SK-N-SH (cell line): ENCODE measurements around the gene TGFBR3L. TPM values are rescaled to one million over a fixed set of nuclear protein-coding genes. Genes with fewer than 3 reads are reported as not detected.

Source experiments
- CTCF ChIA-PET: fragments of 300-600, 350-600 bp; formaldehyde crosslinking; extraction: SDS; loops from one replicate; lab custom pipeline; 2021; lab: Yijun Ruan, JAX
- POLR2A ChIA-PET: fragments of 350-600 bp; sonication (Branson Sonifier 250); formaldehyde crosslinking; extraction: SDS; loops from one replicate; lab custom pipeline; 2020; ENCODE audit warnings: antibody characterized with exemption, inconsistent platforms; lab: Yijun Ruan, JAX
- DNase-seq: peaks from one replicate; pipeline ENCODE4 v3.0.0; 2012
- H2AFZ ChIP-seq: fragments of 200-600 bp; sonication (generic); 2 replicates; pipeline ENCODE4 v1.8.1; 2016; ENCODE audit warnings: antibody characterized with exemption, mild to moderate bottlenecking, low read depth
- H3F3A ChIP-seq: fragments of 200-600 bp; sonication (generic); replicated peaks from 2 replicates; pipeline ENCODE3; 2016; ENCODE audit warnings: antibody characterized with exemption, mild to moderate bottlenecking; ENCODE audit not compliant: insufficient read depth
- H3K27ac ChIP-seq, 2 experiments: fragments of 200-500 bp in 1 of 2; fragments of 200-600 bp in 1 of 2; sonication (Bioruptor generic) in 1 of 2; sonication (generic), shearing (Covaris generic) in 1 of 2; 2 replicates each; pipeline versions ENCODE4 v1.5.1 to v1.6.1; 2014 to 2016; ENCODE audit warnings: low read depth in 2 of 2, inconsistent platforms in 1 of 2, low read length in 1 of 2, mild to moderate bottlenecking in 1 of 2, mixed read lengths in 1 of 2
- H3K27me3 ChIP-seq: fragments of 200-600 bp; sonication (generic), shearing (Covaris generic); 2 replicates; pipeline ENCODE4 v1.6.1; 2016; ENCODE audit warnings: mixed run types; ENCODE audit not compliant: insufficient read depth
- H3K36me3 ChIP-seq, 2 experiments: fragments of 200-500 bp in 1 of 2; fragments of 200-600 bp in 1 of 2; sonication (Bioruptor generic) in 1 of 2; sonication (generic) in 1 of 2; replicated peaks in 1 of 2; 2 replicates each; pipeline versions ENCODE3 to v1.5.1; 2014 to 2016; ENCODE audit warnings: low read length in 1 of 2, mild to moderate bottlenecking in 1 of 2; ENCODE audit not compliant: insufficient read depth in 2 of 2, control insufficient read depth in 1 of 2
- H3K4me1 ChIP-seq, 2 experiments: fragments of 200-500 bp in 1 of 2; fragments of 200-600 bp in 1 of 2; sonication (Bioruptor generic) in 1 of 2; sonication (generic), shearing (Covaris generic) in 1 of 2; 2 replicates each; pipeline versions ENCODE4 v1.5.1 to v1.6.1; 2014 to 2016; ENCODE audit warnings: low read depth in 1 of 2, low read length in 1 of 2, mixed run types in 1 of 2; ENCODE audit not compliant: insufficient read depth in 2 of 2, control insufficient read depth in 1 of 2
- H3K4me2 ChIP-seq: fragments of 200-600 bp; sonication (generic), shearing (Covaris generic); 2 replicates; pipeline ENCODE4 v1.6.1; 2017; ENCODE audit warnings: mixed run types
- H3K4me3 ChIP-seq, 2 experiments: fragments of 200-500 bp in 1 of 2; fragments of 200-600 bp in 1 of 2; sonication (Bioruptor generic) in 1 of 2; sonication (generic), shearing (Covaris generic) in 1 of 2; 2 replicates each; pipeline versions ENCODE4 v1.5.1 to v1.8.1; 2014 to 2016; ENCODE audit warnings: low read depth in 2 of 2, inconsistent platforms in 1 of 2, low read length in 1 of 2, mild to moderate bottlenecking in 1 of 2, mixed read lengths in 1 of 2, moderate library complexity in 1 of 2
- H3K79me2 ChIP-seq: fragments of 200-600 bp; sonication (generic); 2 replicates; pipeline ENCODE4 v1.8.1; 2017; ENCODE audit warnings: mild to moderate bottlenecking; ENCODE audit not compliant: insufficient read depth
- H3K9ac ChIP-seq: fragments of 200-600 bp; sonication (generic); 2 replicates; pipeline ENCODE4 v1.6.1; 2017; ENCODE audit warnings: mixed run types
- H3K9me2 ChIP-seq: fragments of 200-600 bp; sonication (generic); 2 replicates; pipeline ENCODE4 v1.6.1; 2017; ENCODE audit warnings: mixed run types
- H3K9me3 ChIP-seq: fragments of 200-600 bp; sonication (generic); 2 replicates; pipeline ENCODE4 v1.6.1; 2017; ENCODE audit warnings: mixed run types, mild to moderate bottlenecking, moderate library complexity
- H4K20me1 ChIP-seq: fragments of 200-600 bp; sonication (generic); 2 replicates; pipeline ENCODE4 v1.6.1; 2017; ENCODE audit warnings: mild to moderate bottlenecking, mixed run types; ENCODE audit not compliant: insufficient read depth
- CHD2 ChIP-seq: fragments of 150-350 bp; IDR thresholded peaks from 2 replicates; pipeline ENCODE4 v1.6.1; 2018; ENCODE audit warnings: low read length; ENCODE audit not compliant: partially characterized antibody
- EZH2phosphoT487 ChIP-seq: fragments of 200-600 bp; sonication (generic); IDR thresholded peaks from 2 replicates; pipeline ENCODE4 v1.6.1; 2017; ENCODE audit warnings: low read depth, mixed run types, mild to moderate bottlenecking, antibody characterized with exemption, moderate library complexity, borderline replicate concordance
- FOSL2 ChIP-seq: IDR thresholded peaks from 2 replicates; pipeline ENCODE4 v1.4.0; 2012; ENCODE audit warnings: low read depth, mild to moderate bottlenecking, moderate library complexity, borderline replicate concordance
- FOXJ3 ChIP-seq: sonication (generic); formaldehyde crosslinking; IDR thresholded peaks from 2 replicates; pipeline ENCODE4 v1.5.1; 2020; ENCODE audit warnings: mild to moderate bottlenecking, missing genetic modification reagents
- GABPA ChIP-seq: IDR thresholded peaks from 2 replicates; pipeline ENCODE4 v1.4.0; 2012; ENCODE audit warnings: low read depth, mild to moderate bottlenecking
- JUND ChIP-seq: IDR thresholded peaks from 2 replicates; pipeline ENCODE4 v1.4.0; 2012
- MEF2A ChIP-seq: IDR thresholded peaks from 2 replicates; pipeline ENCODE4 v1.4.0; 2012; ENCODE audit warnings: low read depth, borderline replicate concordance
- NFIC ChIP-seq: IDR thresholded peaks from 2 replicates; pipeline ENCODE4 v1.4.0; 2012; ENCODE audit warnings: borderline replicate concordance
- POLR2AphosphoS5 ChIP-seq: IDR thresholded peaks from 2 replicates; pipeline ENCODE4 v1.6.1; 2012; ENCODE audit warnings: low read depth, low read length
- RAD21 ChIP-seq: IDR thresholded peaks from 2 replicates; pipeline ENCODE4 v1.6.1; 2012; ENCODE audit warnings: mild to moderate bottlenecking, low read length
- RCOR1 ChIP-seq: fragments of 150-350 bp; IDR thresholded peaks from 2 replicates; pipeline ENCODE4 v1.6.1; 2017; ENCODE audit warnings: antibody characterized with exemption, low read length
- RFX5 ChIP-seq: IDR thresholded peaks from 2 replicates; pipeline ENCODE4 v1.6.1; 2012; ENCODE audit warnings: mild to moderate bottlenecking, improper control_type of control experiment, low read length
- RXRA ChIP-seq: IDR thresholded peaks from 2 replicates; pipeline ENCODE4 v1.4.0; 2012; ENCODE audit warnings: low read depth, mild to moderate bottlenecking, borderline replicate concordance
- TAF1 ChIP-seq: IDR thresholded peaks from 2 replicates; pipeline ENCODE4 v1.6.1; 2012; ENCODE audit warnings: low read depth, mild to moderate bottlenecking, low read length, moderate library complexity, borderline replicate concordance
- TCF12 ChIP-seq: IDR thresholded peaks from 2 replicates; pipeline ENCODE4 v1.4.0; 2012
- TEAD4 ChIP-seq: IDR thresholded peaks from 2 replicates; pipeline ENCODE4 v1.4.0; 2012; ENCODE audit warnings: mild to moderate bottlenecking, borderline replicate concordance; ENCODE audit not compliant: insufficient read depth
- YY1 ChIP-seq: IDR thresholded peaks from 2 replicates; pipeline ENCODE4 v1.4.0; 2012; ENCODE audit warnings: low read depth, mild to moderate bottlenecking
- WGBS: methylation state at CpG from one replicate; pipeline ENCODE4 v1.1.6; 2017; ENCODE audit warnings: low lambda C conversion rate; 5-methylcytosine and 5-hydroxymethylcytosine counted together
- polyA plus RNA-seq, 3 experiments: library from polyadenylated mRNA; depleted of rRNA; stranded (reverse); fragments of >200 nt; gene quantifications; 2 replicates each; pipeline ENCODE4 v1.2.3, GENCODE V29; 2012
- TF ChIP-seq, protein P1 (sequence below): IDR thresholded peaks from 2 replicates; pipeline ENCODE4; 2012
- TF ChIP-seq, protein P2 (sequence below): IDR thresholded peaks from 2 replicates; pipeline ENCODE4 v1.4.0; 2012; ENCODE audit warnings: low read depth
- TF ChIP-seq, protein P3 (sequence below): fragments of 150-350 bp; IDR thresholded peaks from 2 replicates; pipeline ENCODE4 v1.6.1; 2016; ENCODE audit warnings: mild to moderate bottlenecking, low read depth, low read length
- TF ChIP-seq, protein P4 (sequence below): IDR thresholded peaks from 2 replicates; pipeline ENCODE4 v1.4.0; 2012; ENCODE audit warnings: low read depth, borderline replicate concordance
- TF ChIP-seq, protein P5 (sequence below): fragments of 200-600 bp; sonication (generic); IDR thresholded peaks from 2 replicates; pipeline ENCODE4 v1.6.1; 2017; ENCODE audit warnings: antibody characterized with exemption, mild to moderate bottlenecking, moderate library complexity
- TF ChIP-seq, protein P6 (sequence below): IDR thresholded peaks from 2 replicates; pipeline ENCODE4 v1.4.0; 2012; ENCODE audit warnings: low read depth, borderline replicate concordance

Gene TGFBR3L
- polyA plus RNA-seq, 1 of the 3 experiments (the other 2 are of a cell fraction), result 0.87 TPM

DNA sequence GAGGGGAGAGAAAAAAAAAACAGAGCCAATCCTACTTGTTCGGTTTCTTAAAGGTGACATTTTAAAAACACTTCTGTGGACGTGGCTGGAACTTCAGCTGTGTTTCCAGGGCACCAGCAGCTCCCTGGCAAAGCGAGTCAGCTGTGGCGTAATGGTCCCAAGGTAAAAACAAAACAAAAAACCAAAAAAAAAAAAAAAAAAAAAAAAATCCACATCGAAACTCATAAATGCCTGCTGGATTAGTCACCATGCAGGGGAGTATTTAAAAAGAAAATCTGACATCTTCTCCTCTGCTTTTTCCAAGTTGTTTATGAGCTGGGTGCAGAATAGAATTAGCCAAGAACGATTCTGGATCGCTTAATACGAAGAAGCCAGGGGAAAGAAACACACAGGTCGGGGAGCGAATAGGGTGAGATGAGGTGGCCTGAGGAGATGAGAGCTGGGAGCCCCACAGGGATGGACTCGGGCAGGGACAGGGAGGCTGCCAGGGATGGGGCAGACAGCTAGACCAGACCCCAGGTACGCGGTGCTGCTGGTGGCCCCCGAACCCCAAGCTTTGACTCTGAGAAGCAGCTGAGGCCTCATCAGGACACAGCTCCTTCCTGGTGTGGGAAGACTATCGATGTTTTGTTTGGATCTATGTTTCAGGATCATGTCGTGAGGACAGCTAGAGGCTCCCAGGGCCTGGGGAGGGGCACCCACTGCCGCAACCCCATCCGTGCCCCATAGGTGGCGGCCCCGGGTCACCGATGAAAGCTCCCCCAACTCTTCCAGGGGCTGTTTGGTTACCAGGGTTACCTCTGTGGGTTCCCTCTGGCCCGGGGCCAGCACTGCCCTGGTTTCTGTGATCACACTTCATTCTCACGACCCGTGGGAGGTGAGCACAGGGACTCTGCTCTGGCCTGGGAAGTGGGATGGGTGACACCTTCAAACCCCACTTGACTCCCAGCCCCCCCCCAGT, 14.4 kb downstream of the TGFBR3L start:
- Histone ChIP-seq H3K9me3 (no peaks in the 10 kb centered on the region), H2AFZ (no peak overlapping the region), H4K20me1 (peaks cover 11% of the 10 kb centered on the region), H3K4me3 (peak overlapping the region; percentile 0 to 46; a peak in 3 of 4 replicates), H3K36me3 (peaks cover 17 to 35% of the 10 kb centered on the region in 2 experiments), H3K4me2 (peak overlapping the region; percentile 90), H3F3A (peaks cover 37% of the 10 kb centered on the region), H3K27me3 (no peaks in the 10 kb centered on the region), H3K4me1 (peaks cover 38 to 43% of the 10 kb centered on the region in 2 experiments), H3K9ac (peak overlapping the region; percentile 73), H3K27ac (peak overlapping the region; percentile 91 to 99), H3K79me2 (peaks cover 6% of the 10 kb centered on the region; the same call in 1 of the 2 replicates), H3K9me2 (no peaks in the 10 kb centered on the region)
- 11% methylated on average over 18 of the region's 24 CpGs for WGBS
- TF ChIP-seq, protein P1, sequence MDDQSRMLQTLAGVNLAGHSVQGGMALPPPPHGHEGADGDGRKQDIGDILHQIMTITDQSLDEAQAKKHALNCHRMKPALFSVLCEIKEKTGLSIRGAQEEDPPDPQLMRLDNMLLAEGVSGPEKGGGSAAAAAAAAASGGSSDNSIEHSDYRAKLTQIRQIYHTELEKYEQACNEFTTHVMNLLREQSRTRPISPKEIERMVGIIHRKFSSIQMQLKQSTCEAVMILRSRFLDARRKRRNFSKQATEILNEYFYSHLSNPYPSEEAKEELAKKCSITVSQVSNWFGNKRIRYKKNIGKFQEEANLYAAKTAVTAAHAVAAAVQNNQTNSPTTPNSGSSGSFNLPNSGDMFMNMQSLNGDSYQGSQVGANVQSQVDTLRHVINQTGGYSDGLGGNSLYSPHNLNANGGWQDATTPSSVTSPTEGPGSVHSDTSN, result peak; percentile 1; the same call in 1 of the 2 replicates
- TF ChIP-seq MEF2A (no peak), RXRA (no peak), RAD21 (peak; percentile 42), TEAD4 (no peak), CHD2 (no peak), TCF12 (0 out of 2 replicates have a peak, but pooled peaks have one; percentile 3), RCOR1 (no peak), JUND (peak; percentile 68), GABPA (no peak), POLR2AphosphoS5 (no peak; the same call in 1 of the 2 replicates), RFX5 (no peak), EZH2phosphoT487 (no peak), YY1 (no peak), NFIC (no peak), FOSL2 (peak; percentile 56; the same call in 1 of the 2 replicates), TAF1 (no peak), FOXJ3 (CRISPR knock-in tag) (no peak)
- TF ChIP-seq, protein P2, sequence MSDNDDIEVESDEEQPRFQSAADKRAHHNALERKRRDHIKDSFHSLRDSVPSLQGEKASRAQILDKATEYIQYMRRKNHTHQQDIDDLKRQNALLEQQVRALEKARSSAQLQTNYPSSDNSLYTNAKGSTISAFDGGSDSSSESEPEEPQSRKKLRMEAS, result peak; percentile 1; the same call in 1 of the 2 replicates
- TF ChIP-seq, protein P3, sequence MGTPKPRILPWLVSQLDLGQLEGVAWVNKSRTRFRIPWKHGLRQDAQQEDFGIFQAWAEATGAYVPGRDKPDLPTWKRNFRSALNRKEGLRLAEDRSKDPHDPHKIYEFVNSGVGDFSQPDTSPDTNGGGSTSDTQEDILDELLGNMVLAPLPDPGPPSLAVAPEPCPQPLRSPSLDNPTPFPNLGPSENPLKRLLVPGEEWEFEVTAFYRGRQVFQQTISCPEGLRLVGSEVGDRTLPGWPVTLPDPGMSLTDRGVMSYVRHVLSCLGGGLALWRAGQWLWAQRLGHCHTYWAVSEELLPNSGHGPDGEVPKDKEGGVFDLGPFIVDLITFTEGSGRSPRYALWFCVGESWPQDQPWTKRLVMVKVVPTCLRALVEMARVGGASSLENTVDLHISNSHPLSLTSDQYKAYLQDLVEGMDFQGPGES, result no peak
- TF ChIP-seq, protein P4, sequence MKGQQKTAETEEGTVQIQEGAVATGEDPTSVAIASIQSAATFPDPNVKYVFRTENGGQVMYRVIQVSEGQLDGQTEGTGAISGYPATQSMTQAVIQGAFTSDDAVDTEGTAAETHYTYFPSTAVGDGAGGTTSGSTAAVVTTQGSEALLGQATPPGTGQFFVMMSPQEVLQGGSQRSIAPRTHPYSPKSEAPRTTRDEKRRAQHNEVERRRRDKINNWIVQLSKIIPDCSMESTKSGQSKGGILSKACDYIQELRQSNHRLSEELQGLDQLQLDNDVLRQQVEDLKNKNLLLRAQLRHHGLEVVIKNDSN, result no peak
- TF ChIP-seq, protein P5, sequence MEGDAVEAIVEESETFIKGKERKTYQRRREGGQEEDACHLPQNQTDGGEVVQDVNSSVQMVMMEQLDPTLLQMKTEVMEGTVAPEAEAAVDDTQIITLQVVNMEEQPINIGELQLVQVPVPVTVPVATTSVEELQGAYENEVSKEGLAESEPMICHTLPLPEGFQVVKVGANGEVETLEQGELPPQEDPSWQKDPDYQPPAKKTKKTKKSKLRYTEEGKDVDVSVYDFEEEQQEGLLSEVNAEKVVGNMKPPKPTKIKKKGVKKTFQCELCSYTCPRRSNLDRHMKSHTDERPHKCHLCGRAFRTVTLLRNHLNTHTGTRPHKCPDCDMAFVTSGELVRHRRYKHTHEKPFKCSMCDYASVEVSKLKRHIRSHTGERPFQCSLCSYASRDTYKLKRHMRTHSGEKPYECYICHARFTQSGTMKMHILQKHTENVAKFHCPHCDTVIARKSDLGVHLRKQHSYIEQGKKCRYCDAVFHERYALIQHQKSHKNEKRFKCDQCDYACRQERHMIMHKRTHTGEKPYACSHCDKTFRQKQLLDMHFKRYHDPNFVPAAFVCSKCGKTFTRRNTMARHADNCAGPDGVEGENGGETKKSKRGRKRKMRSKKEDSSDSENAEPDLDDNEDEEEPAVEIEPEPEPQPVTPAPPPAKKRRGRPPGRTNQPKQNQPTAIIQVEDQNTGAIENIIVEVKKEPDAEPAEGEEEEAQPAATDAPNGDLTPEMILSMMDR, result peak; percentile 69
- TF ChIP-seq, protein P6, sequence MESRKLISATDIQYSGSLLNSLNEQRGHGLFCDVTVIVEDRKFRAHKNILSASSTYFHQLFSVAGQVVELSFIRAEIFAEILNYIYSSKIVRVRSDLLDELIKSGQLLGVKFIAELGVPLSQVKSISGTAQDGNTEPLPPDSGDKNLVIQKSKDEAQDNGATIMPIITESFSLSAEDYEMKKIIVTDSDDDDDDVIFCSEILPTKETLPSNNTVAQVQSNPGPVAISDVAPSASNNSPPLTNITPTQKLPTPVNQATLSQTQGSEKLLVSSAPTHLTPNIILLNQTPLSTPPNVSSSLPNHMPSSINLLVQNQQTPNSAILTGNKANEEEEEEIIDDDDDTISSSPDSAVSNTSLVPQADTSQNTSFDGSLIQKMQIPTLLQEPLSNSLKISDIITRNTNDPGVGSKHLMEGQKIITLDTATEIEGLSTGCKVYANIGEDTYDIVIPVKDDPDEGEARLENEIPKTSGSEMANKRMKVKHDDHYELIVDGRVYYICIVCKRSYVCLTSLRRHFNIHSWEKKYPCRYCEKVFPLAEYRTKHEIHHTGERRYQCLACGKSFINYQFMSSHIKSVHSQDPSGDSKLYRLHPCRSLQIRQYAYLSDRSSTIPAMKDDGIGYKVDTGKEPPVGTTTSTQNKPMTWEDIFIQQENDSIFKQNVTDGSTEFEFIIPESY, result no peak
- ChIA-PET POLR2A (interaction anchor here (0.5 to 1.6 kb wide), 5 partner anchors 8 to 278 kb away, joined by 3 to 15 read pairs (median 3); partner anchors contain the start of genes ELAVL1, SNAPC2 and TIMM44), CTCF (interaction anchor here (0.6 to 6.7 kb wide), 12 partner anchors 9 to 361 kb away, joined by 3 to 69 read pairs (median 4); partner anchors contain the start of genes SNAPC2 and TIMM44)
- peak; percentile 91 for DNase-seq
